Erythroblast (primary cell): Measurements from ENCODE around the gene SATB2.

Experiments used
- GATA1 ChIP-seq: IDR thresholded peaks from 2 replicates; pipeline ENCODE4 v1.6.1; 2011; ENCODE audit warnings: low read depth, mild to moderate bottlenecking, control low read depth, low read length, moderate library complexity
- POLR2A ChIP-seq: IDR thresholded peaks from 2 replicates; pipeline ENCODE4 v1.6.1; 2011; ENCODE audit warnings: mild to moderate bottlenecking, low read length

DNA sequence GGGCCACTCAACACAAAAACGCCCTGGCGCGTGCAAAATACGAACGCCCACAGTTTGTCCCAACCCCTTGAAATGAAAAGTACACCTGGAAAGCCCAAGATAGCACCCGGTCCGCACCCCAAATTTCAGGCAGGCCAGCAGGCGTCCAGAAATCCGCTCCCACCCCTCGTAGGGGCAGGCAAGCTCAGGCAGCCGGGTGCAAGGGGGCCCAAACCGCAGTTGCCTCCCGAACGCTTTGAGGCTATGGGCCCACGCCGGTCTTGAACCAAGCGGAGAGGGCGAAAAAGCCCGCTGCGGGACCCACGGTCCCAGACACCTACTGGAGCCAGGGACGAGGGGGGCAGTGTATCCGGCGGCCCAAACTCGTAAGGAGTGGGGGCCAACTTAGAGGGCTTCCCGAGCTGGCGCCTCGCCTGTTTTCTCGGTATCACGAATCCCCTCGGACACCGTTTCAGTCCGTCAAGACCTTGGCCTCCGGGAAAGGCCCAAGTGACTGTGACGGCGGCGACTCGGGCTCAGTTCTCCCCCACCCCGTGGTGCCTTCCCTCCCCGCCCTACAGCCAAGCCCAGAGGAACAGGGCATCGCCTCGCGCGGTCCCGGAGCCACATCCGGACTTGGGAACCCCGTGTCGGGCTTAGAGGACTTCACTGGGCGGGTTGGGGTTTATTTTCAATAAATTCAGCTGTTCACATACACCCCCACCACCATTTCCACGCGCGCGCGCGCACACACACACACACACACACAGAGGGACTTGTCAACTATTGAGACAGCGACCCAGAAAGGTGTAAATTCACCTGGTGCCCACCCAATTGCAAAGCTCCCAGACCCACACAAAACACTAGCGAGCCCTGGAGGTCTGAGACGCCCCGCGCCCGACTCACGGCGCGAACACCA is 6.2 kb upstream of the SATB2 start:
- TF ChIP-seq POLR2A (no peak), GATA1 (no peak)
